ENCODE data around the gene GPRIN3.

- TF ChIP-seq CTCF (conservative IDR thresholded peaks at IDR 0.05; ENCODE audit: low read depth in 2 of 2) (no peak), POLR2AphosphoS5 (IDR thresholded peaks at IDR 0.05; ENCODE audit: low read depth) (no peak), EZH2 (IDR thresholded peaks at IDR 0.05; ENCODE audit: low read depth, unreplicated experiment) (no peak), EZH2phosphoT487 (IDR thresholded peaks at IDR 0.05; ENCODE audit: unreplicated experiment) (no peak), CREB1 (CRISPR knock-in tag; IDR thresholded peaks at IDR 0.05; ENCODE audit: low read depth) (no peak), ZNF114 (CRISPR knock-in tag; IDR thresholded peaks at IDR 0.05) (no peak), JUNB (IDR thresholded peaks at IDR 0.05; ENCODE audit: unreplicated experiment) (no peak), REST (IDR thresholded peaks at IDR 0.05; ENCODE audit: unreplicated experiment) (no peak), NANOG (IDR thresholded peaks at IDR 0.05; ENCODE audit: borderline replicate concordance) (no peak)
Measured at GRCh38 chr4:89266128-89266527, 41.5 kb downstream of the GPRIN3 start.

All from GM23338 (cell line).